Amniotic epithelial cell (primary cell): Measurements from ENCODE around the gene PNPLA8.
"Not testable (repeated sequence)": the region's sequence is repeated elsewhere in the genome, so short reads cannot be mapped to it uniquely, and the experiment has no call there.

Source experiments
- DNase-seq: peaks from one replicate; pipeline ENCODE4 v3.0.0-alpha.2; 2010; ENCODE audit warnings: low read depth

Gene PNPLA8

GRCh38 chr7:108529341-108529740 lies 3.4 kb upstream of the PNPLA8 start:
- DNase-seq: no peak

DNA sequence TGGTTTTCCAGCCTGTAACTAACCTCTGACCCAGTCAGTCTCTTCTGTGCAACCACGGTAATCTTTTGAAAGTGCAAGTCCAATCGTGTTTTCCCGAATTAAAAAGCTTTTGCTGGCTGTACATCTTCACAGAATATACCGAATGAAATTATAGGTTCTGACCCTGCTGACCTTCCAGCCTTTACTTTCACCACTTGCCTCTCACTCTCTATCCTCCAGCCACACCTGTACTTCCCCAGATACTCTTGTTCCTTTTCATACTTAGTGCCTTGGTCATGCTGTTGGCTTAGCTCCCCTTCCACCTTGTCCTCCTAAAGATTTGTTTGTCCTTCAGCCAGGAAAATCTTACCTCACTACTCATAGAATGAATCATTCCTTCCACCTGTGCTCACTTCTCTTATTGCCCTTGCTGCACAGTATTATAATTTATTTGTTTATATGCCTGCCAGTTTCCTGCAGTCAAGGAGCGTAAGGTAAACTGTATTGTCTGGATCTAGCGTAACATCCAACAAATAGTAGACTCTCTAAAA lies 2.3 kb upstream of the PNPLA8 start:
- no peak for DNase-seq

GRCh38 chr7:108526768-108527017 lies 758 bp upstream of the PNPLA8 start:
- DNase-seq: no peak

- peak; percentile 74 for DNase-seq
Observed at GRCh38 chr7:108525327-108525984, 479 bp downstream of the PNPLA8 start.

DNA sequence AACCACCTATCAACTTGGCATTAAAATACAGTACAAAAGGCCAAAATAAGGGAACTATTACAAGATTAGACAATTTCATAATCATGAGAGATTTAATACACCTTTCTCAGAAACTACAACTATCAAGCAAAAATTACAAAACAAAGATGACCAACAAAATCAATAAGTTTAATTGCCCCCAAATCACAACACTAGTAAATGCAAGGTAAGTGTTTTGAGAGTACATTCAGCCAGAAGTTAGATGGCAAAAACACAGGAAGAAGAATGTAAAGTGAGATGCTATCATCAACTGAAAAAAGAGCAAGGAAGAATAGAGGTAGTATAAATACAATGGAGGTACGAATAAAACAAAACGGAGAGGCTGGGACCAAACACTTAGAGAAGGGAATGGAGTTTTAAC lies 3.2 kb downstream of the PNPLA8 start:
- DNase-seq: no peak

GRCh38 chr7:108517951-108518350 lies 8.0 kb downstream of the PNPLA8 start:
- no peak for DNase-seq

GRCh38 chr7:108515630-108516029 lies 10.3 kb downstream of the PNPLA8 start:
- no peak for DNase-seq

DNA sequence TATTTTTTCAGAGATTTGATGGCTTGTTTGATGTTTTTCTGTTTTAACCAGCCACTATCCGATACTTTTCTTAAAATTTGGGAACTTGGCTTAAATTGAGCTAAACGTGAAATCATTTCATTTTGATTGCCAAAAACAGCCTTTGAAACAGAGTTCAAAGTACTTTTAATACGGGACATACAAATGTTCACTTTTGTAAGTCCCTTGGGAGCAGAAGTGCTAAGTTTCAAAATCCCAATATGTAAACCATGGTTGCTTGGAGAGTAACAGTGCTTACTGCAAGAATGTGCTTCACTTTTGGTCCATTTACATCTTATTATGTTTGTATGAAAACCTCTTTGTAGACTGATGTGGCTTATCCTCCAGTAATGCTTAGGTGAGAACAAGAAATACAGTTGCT lies 10.9 kb downstream of the PNPLA8 start:
- no peak for DNase-seq

GRCh38 chr7:108511939-108512338 lies 14.0 kb downstream of the PNPLA8 start:
- DNase-seq: no peak

DNA sequence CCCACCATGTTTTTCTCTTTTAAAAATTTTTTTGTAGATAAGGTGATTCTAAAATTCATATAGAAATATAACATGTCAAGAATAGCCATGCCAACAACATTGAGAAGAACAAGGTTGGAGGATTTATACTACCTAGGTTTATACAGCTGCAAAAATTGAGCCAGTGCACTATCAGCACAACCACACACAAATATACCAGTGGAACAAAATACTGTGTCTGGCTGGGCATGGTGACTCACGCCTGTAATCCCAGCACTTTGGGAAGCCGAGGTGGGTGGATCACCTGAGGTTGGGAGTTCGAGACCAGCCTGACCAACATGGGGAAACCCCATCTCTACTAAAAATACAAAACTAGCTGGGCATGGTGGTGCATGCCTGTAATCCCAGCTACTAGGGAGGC lies 21.4 kb downstream of the PNPLA8 start:
- DNase-seq: not testable (repeated sequence)

DNA sequence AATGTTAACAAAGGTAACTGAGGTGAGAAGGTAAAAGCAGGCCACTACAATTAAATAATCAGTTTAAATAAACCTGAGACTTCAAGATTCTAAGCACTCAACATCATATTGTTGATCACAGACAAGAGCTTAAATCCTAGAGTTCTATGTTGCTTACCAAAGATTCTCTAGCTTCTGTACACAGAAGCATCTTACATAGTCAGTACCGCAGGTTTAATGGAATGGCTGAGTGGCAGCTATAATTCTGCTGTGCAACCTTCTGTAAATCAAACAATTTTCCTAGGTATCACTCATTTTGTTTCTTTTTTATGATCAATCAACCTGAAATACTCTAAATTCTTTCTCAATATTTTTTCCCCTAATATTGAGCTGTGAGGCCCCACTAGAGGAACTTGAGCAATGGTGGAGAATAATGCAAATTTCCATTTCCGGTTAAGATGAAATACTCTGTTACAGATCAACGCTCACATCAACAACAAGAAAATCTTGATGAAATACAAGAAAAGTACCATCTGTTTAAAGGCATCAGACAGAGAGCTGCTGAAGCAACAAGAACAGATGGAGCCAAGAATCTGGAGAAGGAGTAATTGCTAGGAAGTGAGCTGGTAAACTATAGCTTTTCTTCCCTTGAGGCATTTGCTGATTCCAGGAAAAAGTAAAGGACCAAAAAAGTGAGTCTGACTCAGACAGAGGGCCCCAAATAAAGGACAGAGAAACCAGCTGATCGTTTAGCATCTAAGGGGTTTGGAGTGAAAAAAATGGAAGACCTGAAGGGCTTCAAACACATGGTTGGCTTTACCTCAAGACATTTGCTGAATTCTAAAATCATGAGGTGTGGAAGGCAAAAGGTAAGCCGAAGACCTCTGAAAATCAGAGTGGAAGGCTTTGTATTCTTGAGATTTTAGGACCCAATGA lies 22.6 kb downstream of the PNPLA8 start:
- no peak for DNase-seq

GRCh38 chr7:108499566-108499965 lies 26.4 kb downstream of the PNPLA8 start:
- DNase-seq: no peak

DNA sequence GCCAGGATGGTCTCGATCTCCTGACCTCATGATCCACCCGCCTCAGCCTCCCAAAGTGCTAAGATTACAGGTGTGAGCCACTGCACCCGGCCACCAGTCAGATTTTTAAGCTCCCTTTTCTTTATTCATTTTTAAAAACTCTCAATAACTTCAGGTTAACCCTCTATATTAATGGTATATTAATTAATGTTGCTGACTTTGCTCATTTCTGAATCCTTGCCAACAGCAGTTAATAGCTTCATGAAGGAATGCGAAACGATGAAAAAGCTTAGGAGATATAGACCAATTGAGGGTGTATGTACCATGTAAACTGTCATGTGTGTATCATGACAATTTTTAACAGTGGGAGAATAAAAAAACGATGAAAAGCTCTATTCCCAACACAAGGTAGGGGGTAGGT lies 27.5 kb downstream of the PNPLA8 start:
- no peak for DNase-seq

DNA sequence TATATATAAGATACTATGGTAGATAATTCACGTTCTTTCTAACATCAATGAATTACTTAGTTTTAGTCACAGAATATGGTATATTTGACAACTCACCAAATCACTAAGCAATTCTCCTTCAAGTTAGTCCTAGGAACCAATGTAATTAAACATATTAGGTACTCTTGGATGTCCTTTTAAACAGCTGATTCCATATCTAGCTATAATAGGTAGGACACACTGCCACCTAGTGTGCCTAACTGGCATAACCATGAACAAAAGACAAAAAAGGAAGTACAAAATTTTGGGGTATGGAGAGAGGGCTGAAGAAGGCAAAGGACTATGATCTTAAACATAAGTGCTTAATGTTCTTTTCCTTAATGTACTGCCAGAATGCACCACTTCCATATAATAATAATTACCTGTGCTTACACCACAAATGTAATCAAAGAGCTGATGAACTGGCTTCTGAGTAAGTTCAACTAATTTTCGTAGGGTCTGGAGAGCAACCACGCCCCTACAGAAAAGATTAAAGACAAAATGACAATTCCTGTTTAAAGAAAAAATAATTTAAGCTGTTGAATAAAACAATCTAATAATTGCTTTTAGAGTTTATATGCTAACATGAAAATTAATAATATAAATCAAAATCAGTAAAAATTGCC lies 28.7 kb downstream of the PNPLA8 start:
- peak; percentile 32 for DNase-seq

DNA sequence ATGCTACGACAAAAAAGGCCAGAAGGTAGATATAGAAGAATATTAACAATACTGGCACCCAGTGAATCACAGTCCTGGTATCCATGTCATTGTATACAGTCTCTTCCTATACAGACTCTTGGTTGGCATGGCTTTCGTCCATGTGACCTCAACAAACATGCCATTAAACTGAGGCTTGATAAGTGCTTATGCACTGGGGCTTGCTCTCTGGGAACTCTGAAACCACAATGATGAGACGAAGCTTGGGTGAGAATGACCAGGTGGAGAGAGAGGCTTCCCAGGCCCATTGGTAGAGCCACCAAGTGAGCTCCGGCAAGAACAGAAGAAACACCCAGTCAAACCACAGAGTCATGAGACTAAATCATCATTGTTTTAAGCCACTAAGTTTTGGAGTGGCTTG lies 33.2 kb downstream of the PNPLA8 start:
- DNase-seq: peak; percentile 7

DNA sequence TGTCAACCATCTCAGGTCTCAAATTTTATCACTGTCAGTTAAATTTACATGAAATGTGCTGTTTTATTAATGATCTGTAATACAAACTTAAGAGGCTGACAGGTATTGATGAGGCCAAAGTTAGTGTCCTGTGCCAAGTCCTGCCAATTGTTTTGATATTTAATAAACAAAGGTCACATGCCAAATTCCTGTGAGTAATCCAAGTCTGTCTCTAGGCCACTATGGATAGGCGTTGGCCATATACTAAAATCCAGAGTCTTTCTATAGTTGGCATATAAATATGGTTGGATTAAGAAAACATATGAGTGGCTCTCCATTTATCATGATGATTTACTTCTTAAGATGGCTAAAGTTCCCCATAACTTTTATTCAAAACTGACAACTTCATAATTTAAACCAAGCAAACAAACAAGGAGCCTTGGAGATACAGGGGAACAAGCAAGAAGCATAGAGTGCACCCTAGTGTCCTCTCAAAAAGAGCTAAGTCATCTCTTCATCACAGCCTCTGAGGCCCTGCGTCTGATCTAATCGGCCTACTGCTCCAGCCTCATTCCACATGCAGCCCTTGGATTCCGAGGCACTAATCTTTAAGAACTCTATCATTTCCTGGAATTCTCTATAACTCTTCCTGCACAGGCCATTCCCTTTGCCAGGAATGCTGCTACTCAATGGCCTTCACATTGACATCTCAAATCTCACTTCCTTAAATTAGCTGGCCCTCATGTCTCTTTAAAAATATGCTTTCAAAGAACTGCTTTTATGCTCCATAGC lies 37.0 kb downstream of the PNPLA8 start:
- DNase-seq: no peak

DNA sequence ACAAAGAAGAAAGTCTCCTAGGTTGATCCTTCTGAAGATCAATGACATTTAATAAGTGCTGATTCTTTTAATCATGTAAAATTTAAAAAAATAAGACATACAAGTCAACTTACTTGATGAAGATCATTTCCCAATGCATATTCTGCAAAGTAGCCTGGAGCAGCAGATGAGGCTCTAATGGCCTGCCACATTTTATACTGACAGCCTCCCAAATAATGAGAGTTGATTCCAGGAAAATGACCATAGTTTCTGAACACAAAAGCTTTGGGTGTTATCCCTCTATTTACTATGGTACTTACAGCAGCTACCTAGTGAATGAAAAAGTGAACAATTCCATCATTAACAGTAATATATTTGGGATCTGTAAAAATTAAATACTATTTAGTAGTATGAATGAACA lies 38.3 kb downstream of the PNPLA8 start:
- no peak for DNase-seq

GRCh38 chr7:108486291-108486966 lies 39.5 kb downstream of the PNPLA8 start:
- no peak for DNase-seq

GRCh38 chr7:108484137-108484536 lies 41.8 kb downstream of the PNPLA8 start:
- DNase-seq: no peak

DNA sequence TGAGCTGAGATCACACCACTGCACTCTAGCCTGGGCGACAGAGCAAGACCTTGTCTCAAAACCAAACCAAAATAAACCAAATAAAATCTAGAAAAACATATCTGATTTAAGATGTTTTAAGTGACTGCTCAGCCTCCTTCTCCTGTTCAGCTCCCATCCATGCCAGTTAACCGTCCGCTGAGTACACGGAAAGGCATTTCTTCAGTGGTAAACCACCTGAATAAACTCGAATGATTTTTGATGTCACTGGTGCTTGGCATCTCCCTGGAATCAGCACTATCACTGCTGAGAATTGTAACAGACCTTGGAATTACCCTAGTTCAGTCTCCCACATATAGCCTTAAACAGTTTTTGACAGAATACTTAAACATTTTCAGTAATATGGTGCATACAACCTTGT lies 45.6 kb downstream of the PNPLA8 start:
- DNase-seq: no peak

DNA sequence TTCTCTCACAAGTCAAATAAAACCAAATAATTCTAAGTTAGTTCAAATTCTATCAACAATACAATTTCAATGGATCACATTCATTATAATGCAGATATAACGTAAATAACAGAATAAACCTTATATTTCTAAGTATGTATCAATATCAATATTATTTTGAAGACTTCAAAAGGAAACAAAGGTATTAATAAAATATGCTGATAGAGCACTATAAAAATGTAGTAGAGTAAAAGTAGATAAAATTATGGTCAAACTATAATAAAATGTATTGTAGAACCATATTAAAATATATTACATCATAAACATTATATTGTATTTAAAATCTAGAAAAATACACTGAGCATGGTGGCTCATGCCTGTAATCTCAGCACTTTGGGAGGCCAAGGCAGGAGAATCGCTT lies 46.2 kb downstream of the PNPLA8 start:
- no peak for DNase-seq

- no peak for DNase-seq
Observed at GRCh38 chr7:108479118-108479517, 46.8 kb downstream of the PNPLA8 start.
